Lower leg skin (tissue), 4 donors: ENCODE data around the gene SMNDC1. TPM values are rescaled to one million over a fixed set of nuclear protein-coding genes. Genes with fewer than 3 reads are reported as not detected.

Source experiments
- DNase-seq, 2 donors: peaks; one replicate each; pipeline ENCODE4 v3.0.0-alpha.2; 2019; ENCODE audit warnings: low spot score in 2 of 2
- H3K4me3 ChIP-seq: fragments of 200-600 bp; sonication (generic); 2 replicates; pipeline ENCODE4 v1.5.1; 2017; ENCODE audit warnings: mild to moderate bottlenecking, low read depth; ENCODE audit not compliant: poor library complexity, severe bottlenecking
- POLR2A ChIP-seq, 2 donors: fragments of 450-650 bp; IDR thresholded peaks; one replicate each; pipeline ENCODE4 v1.6.1; 2016 to 2017; ENCODE audit warnings: antibody characterized with exemption in 2 of 2, mild to moderate bottlenecking in 1 of 2, moderate library complexity in 1 of 2
- WGBS, 2 donors: methylation state at CpG; one replicate each; pipeline ENCODE4 v1.1.5; 2018; 5-methylcytosine and 5-hydroxymethylcytosine counted together
- intact Hi-C: fragments of 100-400 bp; cut with DNase I; formaldehyde crosslinking; loops from one replicate; pipeline ENCODE4 v1.15.0; 2023; ENCODE audit warnings: low total_unique reads
- total RNA-seq, 4 donors: library from RNA; depleted of rRNA; stranded (reverse); fragments of >200 nt; gene quantifications; one replicate each; pipeline ENCODE4 v1.1.0, GENCODE V29; 2016
- TF ChIP-seq, protein P1 (sequence below), 3 donors: fragments of 450-650 bp; IDR thresholded peaks; one replicate each; pipeline ENCODE4 v1.5.1; 2016; ENCODE audit warnings: antibody characterized with exemption in 3 of 3, mild to moderate bottlenecking in 3 of 3, moderate library complexity in 2 of 3

Gene SMNDC1
- total RNA-seq, 4 donors from 2014 or later, result 8.0 to 20.5 (median 10.6) TPM

- DNase-seq, result no peak
- WGBS, 2 donors, result 83 to 88% methylated on average over 15 of the region's 15 CpGs
- no peak overlapping the region for H3K4me3 ChIP-seq
- TF ChIP-seq, protein P1, sequence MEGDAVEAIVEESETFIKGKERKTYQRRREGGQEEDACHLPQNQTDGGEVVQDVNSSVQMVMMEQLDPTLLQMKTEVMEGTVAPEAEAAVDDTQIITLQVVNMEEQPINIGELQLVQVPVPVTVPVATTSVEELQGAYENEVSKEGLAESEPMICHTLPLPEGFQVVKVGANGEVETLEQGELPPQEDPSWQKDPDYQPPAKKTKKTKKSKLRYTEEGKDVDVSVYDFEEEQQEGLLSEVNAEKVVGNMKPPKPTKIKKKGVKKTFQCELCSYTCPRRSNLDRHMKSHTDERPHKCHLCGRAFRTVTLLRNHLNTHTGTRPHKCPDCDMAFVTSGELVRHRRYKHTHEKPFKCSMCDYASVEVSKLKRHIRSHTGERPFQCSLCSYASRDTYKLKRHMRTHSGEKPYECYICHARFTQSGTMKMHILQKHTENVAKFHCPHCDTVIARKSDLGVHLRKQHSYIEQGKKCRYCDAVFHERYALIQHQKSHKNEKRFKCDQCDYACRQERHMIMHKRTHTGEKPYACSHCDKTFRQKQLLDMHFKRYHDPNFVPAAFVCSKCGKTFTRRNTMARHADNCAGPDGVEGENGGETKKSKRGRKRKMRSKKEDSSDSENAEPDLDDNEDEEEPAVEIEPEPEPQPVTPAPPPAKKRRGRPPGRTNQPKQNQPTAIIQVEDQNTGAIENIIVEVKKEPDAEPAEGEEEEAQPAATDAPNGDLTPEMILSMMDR (IDR thresholded peaks at IDR 0.05), result no peak
- no peak for TF ChIP-seq POLR2A (IDR thresholded peaks at IDR 0.05)
- intact Hi-C loops, result no loop called here
Measured at GRCh38 chr10:110317866-110318850, 13.4 kb upstream of the SMNDC1 start.

DNA sequence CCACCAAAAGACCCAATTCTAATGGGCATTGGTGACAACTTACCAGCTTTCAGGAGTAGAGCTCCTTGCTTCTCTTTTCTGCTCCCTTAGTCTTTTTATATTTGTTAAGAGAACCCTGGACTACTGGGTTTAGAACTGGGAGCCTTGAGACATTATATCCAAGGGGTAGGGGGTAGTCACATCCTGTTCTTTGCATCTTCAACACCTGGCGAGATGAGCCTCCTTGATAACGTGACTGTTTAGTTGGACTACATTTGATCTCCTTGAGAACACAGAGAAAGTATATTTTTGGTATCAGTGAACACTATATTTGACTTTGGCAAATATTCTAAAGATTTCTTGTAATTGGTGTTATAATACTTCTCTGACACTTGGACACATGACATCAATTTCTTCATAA, 9.0 kb upstream of the SMNDC1 start:
- WGBS, 2 donors, result 62% methylated on average over 2 of the region's 2 CpGs
- intact Hi-C loops, result loop anchor here (5.0 kb wide), 1 partner anchor 234 kb away; no protein-coding TSS in a partner anchor
- TF ChIP-seq, protein P1 (IDR thresholded peaks at IDR 0.05), result no peak

DNA sequence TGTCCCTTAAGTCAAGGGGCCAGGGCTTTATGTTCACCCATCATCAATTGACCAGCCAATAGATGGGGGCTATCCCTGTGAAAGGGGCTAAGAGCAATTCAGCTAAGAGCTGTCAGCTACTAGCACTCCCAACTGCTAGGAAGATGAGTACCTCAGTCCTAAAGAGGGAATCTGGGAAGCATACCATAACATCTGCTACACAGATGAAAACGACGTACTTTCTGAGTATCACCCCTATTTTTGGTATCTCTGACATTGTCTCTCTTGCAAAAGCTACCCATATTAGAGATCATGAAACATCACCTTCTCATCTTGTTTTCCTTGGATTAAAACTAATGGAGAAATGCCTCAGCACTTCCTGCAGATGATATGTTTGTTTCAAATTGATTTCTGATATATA, 7.5 kb upstream of the SMNDC1 start:
- no peak overlapping the region for H3K4me3 ChIP-seq
- intact Hi-C loops, result loop anchor here (5.0 kb wide), 1 partner anchor 235 kb away; no protein-coding TSS in a partner anchor
- 63 to 76% methylated on average over 2 of the region's 2 CpGs for WGBS, 2 donors
- TF ChIP-seq POLR2A (IDR thresholded peaks at IDR 0.05), result no peak
- TF ChIP-seq, protein P1 (IDR thresholded peaks at IDR 0.05), result no peak
- no peak for DNase-seq

More for the DNA sequence above, 9.0 kb upstream of the SMNDC1 start:
- H3K4me3 ChIP-seq, result no peak overlapping the region
- no peak for DNase-seq

GRCh38 chr10:110311357-110311949, 6.7 kb upstream of the SMNDC1 start:
- DNase-seq, result no peak
- intact Hi-C loops, result loop anchor here (5.0 kb wide), 1 partner anchor 236 kb away; no protein-coding TSS in a partner anchor
- 3 to 4% methylated on average over 3 of the region's 3 CpGs for WGBS, 2 donors

DNA sequence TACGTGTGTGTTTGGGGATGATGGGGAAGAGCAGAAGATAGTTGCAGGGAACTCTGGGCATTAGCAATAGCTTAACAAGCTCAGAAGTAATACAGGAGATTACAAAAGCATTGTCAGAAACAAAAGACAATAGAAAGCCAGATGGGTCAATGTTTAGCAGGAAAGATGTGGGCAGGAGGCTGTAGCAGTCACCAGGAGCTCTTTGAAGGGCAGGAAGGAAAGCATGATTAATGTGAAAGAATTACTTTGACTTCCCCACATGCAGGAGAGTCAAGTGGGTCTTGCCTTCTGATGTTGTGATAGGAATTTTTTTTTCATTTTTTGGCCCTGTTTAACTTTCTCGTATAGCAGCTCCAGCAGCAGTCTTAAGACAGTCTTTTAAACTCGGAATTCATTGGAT, 6.0 kb upstream of the SMNDC1 start:
- no peak overlapping the region for H3K4me3 ChIP-seq
- TF ChIP-seq, protein P1 (IDR thresholded peaks at IDR 0.05), result no peak
- no peak for TF ChIP-seq POLR2A (IDR thresholded peaks at IDR 0.05)
- no peak for DNase-seq
- intact Hi-C loops, result loop anchor here (5.0 kb wide), 1 partner anchor 237 kb away; no protein-coding TSS in a partner anchor
- WGBS, 2 donors, result 48 to 52% methylated on average over 3 of the region's 3 CpGs

More at GRCh38 chr10:110311357-110311949, 6.7 kb upstream of the SMNDC1 start:
- TF ChIP-seq POLR2A (IDR thresholded peaks at IDR 0.05), result no peak
- TF ChIP-seq, protein P1 (IDR thresholded peaks at IDR 0.05), result peak in 1 of 3 donors; percentile 51
- no peak overlapping the region for H3K4me3 ChIP-seq
